Measurements from ENCODE around the gene STPG1.
A peak's percentile ranks its signal among the peaks of the same experiment; 100 is the strongest.
"Not testable (repeated sequence)": the region's sequence is repeated elsewhere in the genome, so short reads cannot be mapped to it uniquely, and the experiment has no call there.

Gene STPG1

DNA sequence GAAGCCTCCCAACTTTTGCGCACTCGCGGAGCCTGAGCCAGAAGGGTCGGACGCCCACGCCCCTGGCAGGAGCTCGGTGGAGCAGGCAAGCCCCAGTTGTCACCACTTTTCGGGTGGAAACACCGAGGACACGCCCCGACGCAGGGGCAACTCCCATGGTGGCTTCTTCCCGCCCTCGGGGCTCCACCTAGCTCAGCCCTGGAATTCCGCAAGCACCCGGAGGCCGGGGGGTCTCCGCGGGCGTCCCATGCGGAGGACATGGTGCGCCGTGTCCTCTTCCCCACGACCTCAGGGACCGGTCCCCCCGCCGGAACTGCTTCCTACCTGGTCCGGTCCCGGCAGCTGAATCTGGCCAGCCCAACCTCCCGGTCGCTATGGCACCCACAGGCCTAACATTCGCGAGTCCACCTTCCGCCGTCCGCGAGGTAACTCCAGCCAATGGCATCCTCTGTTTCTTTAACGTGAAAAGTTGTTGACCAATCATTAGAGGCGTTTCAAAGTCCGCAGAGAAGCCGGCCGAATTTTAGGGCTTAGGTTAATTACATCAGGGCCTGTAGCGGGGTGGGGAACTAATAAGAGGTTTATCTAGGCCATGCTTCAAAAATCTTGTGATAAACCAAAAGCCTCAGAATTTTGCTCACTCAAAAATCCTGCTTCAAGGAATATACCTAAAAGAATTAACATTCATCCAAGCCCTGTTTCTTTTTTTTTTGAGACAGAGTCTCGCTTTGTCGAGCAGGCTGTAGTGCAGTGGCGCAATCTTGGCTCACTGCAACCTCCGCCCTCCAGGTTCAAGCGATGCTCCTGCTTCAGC is at the start of gene STPG1:
Gene STPG1 (minus strand): TSS at position 433 of the 814 bp plus-strand sequence. CDS start 12,394 bp downstream, outside the sequence.
- peak within 1 kb of the TSS; percentile 89 for H3K4me3 ChIP-seq (ENCODE audit: low read length)
- no peak for DNase-seq (ENCODE audit: low read depth)
- TF ChIP-seq, protein P1, sequence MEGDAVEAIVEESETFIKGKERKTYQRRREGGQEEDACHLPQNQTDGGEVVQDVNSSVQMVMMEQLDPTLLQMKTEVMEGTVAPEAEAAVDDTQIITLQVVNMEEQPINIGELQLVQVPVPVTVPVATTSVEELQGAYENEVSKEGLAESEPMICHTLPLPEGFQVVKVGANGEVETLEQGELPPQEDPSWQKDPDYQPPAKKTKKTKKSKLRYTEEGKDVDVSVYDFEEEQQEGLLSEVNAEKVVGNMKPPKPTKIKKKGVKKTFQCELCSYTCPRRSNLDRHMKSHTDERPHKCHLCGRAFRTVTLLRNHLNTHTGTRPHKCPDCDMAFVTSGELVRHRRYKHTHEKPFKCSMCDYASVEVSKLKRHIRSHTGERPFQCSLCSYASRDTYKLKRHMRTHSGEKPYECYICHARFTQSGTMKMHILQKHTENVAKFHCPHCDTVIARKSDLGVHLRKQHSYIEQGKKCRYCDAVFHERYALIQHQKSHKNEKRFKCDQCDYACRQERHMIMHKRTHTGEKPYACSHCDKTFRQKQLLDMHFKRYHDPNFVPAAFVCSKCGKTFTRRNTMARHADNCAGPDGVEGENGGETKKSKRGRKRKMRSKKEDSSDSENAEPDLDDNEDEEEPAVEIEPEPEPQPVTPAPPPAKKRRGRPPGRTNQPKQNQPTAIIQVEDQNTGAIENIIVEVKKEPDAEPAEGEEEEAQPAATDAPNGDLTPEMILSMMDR (conservative IDR thresholded peaks at IDR 0.05; ENCODE audit: low read depth, low read length): no peak

DNA sequence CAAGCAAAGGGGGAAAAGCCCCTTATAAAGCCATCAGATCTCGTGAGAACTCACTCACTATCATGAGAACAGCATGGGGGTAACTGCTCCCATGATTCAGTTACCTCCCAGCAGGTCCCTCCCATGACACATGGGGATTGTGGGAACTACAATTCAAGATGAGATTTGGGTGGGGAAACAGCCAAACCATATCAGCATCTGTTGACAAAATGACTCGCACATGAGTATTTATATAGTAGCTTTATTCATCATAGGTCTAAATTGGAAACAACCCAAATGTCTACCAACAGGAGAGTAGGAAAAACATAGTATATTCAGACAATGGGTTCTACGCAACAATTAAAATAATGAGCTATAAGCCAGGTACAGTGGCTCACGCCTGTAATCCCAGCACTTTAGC is 48.5 kb upstream of the STPG1 start:
- not testable (repeated sequence) for DNase-seq (ENCODE audit: low read depth); H3K4me3 ChIP-seq (ENCODE audit: low read length)

- no peak for DNase-seq (ENCODE audit: low read depth)
- H3K4me3 ChIP-seq (ENCODE audit: low read length): no peak overlapping the region
- TF ChIP-seq, protein P1 (conservative IDR thresholded peaks at IDR 0.05; ENCODE audit: low read depth, low read length): no peak
Measured at GRCh38 chr1:24459551-24460266, 46.1 kb upstream of the STPG1 start.

GRCh38 chr1:24457866-24458265 is 44.3 kb upstream of the STPG1 start:
- H3K4me3 ChIP-seq (ENCODE audit: low read length): no peak overlapping the region
- TF ChIP-seq, protein P1 (conservative IDR thresholded peaks at IDR 0.05; ENCODE audit: low read depth, low read length): no peak
- no peak for DNase-seq (ENCODE audit: low read depth)

DNA sequence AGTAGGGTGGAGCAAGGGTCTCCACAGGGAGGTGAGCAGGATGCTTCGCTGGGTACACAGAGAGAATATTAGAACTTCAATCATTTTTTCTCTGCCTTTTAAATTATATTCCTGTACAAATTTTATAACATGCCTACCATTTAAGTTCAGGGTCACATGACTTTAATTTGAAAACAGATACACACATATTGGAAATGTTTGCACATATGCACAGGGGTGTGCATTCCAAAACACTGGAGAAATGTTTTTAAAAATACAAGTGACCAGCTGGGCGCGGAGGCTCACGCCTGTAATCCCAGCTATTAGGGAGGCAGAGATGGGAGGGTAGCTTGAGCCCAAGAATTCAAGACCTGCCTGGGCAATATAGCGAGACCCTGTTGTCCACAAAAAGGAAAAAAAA is 41.7 kb upstream of the STPG1 start:
- DNase-seq (ENCODE audit: low read depth): no peak
- TF ChIP-seq, protein P1 (conservative IDR thresholded peaks at IDR 0.05; ENCODE audit: low read depth, low read length): no peak
- H3K4me3 ChIP-seq (ENCODE audit: low read length): no peak overlapping the region

- TF ChIP-seq, protein P1 (conservative IDR thresholded peaks at IDR 0.05; ENCODE audit: low read depth, low read length): no peak
- DNase-seq (ENCODE audit: low read depth): no peak
- no peak overlapping the region for H3K4me3 ChIP-seq (ENCODE audit: low read length)
Measured at GRCh38 chr1:24454673-24455072, 41.1 kb upstream of the STPG1 start.

- H3K4me3 ChIP-seq (ENCODE audit: low read length): no peak overlapping the region
- TF ChIP-seq, protein P1 (conservative IDR thresholded peaks at IDR 0.05; ENCODE audit: low read depth, low read length): no peak
- DNase-seq (ENCODE audit: low read depth): no peak
Measured at GRCh38 chr1:24452922-24453485, 39.4 kb upstream of the STPG1 start.

Measured in retinal pigment epithelial cell (primary cell).